OCI-LY3 (cell line): ENCODE results near the gene SCARB1.

ENCODE experiments used
- EZH2phosphoT487 ChIP-seq: fragments of 200-600 bp; shearing (Covaris generic); IDR thresholded peaks from 2 replicates; pipeline ENCODE4 v1.6.1; 2018; ENCODE audit warnings: antibody characterized with exemption, mixed run types, low read depth
- TF ChIP-seq, protein P1 (sequence below): fragments of 200-600, 300-600 bp; sonication (generic); IDR thresholded peaks from 2 replicates; pipeline ENCODE4 v1.5.1; 2014; ENCODE audit warnings: antibody characterized with exemption, low read length, low read depth

DNA sequence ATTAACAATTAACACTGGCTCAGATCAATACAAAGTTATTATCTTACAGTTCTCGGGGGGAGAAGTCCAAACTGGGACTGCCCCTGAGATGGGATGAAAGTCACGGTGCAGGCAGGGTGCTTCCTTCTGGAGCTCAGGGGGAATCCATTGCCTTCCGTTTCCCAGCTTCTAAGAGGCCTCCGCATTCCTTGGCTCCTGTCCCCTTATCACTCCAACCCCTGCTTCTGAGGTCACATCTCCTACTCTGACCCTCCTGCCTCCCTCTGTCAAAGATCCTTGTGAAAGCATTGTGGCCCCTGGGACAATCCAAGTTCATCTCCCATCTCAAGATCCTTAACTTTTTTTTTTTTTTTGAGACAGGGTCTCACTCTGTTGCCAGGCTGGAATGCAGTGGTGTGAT is 30.8 kb downstream of the SCARB1 start:
- TF ChIP-seq, protein P1, sequence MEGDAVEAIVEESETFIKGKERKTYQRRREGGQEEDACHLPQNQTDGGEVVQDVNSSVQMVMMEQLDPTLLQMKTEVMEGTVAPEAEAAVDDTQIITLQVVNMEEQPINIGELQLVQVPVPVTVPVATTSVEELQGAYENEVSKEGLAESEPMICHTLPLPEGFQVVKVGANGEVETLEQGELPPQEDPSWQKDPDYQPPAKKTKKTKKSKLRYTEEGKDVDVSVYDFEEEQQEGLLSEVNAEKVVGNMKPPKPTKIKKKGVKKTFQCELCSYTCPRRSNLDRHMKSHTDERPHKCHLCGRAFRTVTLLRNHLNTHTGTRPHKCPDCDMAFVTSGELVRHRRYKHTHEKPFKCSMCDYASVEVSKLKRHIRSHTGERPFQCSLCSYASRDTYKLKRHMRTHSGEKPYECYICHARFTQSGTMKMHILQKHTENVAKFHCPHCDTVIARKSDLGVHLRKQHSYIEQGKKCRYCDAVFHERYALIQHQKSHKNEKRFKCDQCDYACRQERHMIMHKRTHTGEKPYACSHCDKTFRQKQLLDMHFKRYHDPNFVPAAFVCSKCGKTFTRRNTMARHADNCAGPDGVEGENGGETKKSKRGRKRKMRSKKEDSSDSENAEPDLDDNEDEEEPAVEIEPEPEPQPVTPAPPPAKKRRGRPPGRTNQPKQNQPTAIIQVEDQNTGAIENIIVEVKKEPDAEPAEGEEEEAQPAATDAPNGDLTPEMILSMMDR, result no peak
- no peak for TF ChIP-seq EZH2phosphoT487
